H1 (cell line): ENCODE results near the gene BRCA1. TPM values are rescaled to one million over a fixed set of nuclear protein-coding genes. Genes with fewer than 3 reads are reported as not detected.

Experiments used
- CBX5 ChIP-seq: fragments of 300-800, 300-1000 bp; sonication (generic); IDR thresholded peaks from 2 replicates; pipeline ENCODE4 v1.7.1; 2016; ENCODE audit warnings: antibody characterized with exemption, low read length, low read depth
- RBBP5 ChIP-seq: IDR thresholded peaks from 2 replicates; pipeline ENCODE4 v1.7.1; 2012; ENCODE audit warnings: low read depth, mild to moderate bottlenecking, inconsistent platforms, low read length, moderate library complexity, borderline replicate concordance
- SAP30 ChIP-seq: fragments of 300-600 bp; sonication (generic); IDR thresholded peaks from 2 replicates; pipeline ENCODE4 v1.7.1; 2012; ENCODE audit warnings: low read length, moderate library complexity, mild to moderate bottlenecking, inconsistent platforms; ENCODE audit not compliant: insufficient read depth, insufficient replicate concordance
- polyA plus RNA-seq, 7 experiments: library from polyadenylated mRNA; depleted of rRNA in 3 of 7; stranded (reverse) in 5 of 7; unstranded in 2 of 7; fragments of >200 nt in 5 of 7; fragments of 200-250 nt in 2 of 7; gene quantifications; 1 replicate in 5 of 7; 2 replicates in 1 of 7; 4 replicates in 1 of 7; pipeline versions ENCODE4 v1.2.1 to v1.2.3, GENCODE V29; 2011 to 2013; ENCODE audit warnings: missing spikeins in 2 of 7, mixed read lengths in 2 of 7
- total RNA-seq: library from RNA; stranded (reverse); fragmentation: NEBNext Ultra II Directional; extraction: Animal tissue kit (Norgen Biotek cat#: 25700); gene quantifications from 2 replicates; pipeline ENCODE4 v1.2.1, GENCODE V29; 2021
- TF ChIP-seq, protein P1 (sequence below): fragments of 300-600 bp; sonication (generic); IDR thresholded peaks from 2 replicates; pipeline ENCODE4 v1.7.1; 2012; ENCODE audit warnings: low read length, moderate library complexity, mild to moderate bottlenecking, inconsistent platforms; ENCODE audit not compliant: insufficient replicate concordance

BRCA1 gene
- total and polyA plus RNA-seq, 2 of the 8 experiments (the other 6 are each of a cell fraction or from before 2014, with no cell fraction given) = 30.7 to 39.2 TPM

DNA sequence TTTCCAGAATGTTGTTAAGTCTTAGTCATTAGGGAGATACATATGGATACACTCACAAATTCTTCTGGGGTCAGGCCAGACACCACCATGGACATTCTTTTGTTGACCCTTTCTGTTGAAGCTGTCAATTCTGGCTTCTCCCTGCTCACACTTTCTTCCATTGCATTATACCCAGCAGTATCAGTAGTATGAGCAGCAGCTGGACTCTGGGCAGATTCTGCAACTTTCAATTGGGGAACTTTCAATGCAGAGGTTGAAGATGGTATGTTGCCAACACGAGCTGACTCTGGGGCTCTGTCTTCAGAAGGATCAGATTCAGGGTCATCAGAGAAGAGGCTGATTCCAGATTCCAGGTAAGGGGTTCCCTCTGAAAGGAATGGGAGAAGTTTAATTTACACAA is 54.3 kb downstream of the BRCA1 start (continued):
- TF ChIP-seq, protein P1, sequence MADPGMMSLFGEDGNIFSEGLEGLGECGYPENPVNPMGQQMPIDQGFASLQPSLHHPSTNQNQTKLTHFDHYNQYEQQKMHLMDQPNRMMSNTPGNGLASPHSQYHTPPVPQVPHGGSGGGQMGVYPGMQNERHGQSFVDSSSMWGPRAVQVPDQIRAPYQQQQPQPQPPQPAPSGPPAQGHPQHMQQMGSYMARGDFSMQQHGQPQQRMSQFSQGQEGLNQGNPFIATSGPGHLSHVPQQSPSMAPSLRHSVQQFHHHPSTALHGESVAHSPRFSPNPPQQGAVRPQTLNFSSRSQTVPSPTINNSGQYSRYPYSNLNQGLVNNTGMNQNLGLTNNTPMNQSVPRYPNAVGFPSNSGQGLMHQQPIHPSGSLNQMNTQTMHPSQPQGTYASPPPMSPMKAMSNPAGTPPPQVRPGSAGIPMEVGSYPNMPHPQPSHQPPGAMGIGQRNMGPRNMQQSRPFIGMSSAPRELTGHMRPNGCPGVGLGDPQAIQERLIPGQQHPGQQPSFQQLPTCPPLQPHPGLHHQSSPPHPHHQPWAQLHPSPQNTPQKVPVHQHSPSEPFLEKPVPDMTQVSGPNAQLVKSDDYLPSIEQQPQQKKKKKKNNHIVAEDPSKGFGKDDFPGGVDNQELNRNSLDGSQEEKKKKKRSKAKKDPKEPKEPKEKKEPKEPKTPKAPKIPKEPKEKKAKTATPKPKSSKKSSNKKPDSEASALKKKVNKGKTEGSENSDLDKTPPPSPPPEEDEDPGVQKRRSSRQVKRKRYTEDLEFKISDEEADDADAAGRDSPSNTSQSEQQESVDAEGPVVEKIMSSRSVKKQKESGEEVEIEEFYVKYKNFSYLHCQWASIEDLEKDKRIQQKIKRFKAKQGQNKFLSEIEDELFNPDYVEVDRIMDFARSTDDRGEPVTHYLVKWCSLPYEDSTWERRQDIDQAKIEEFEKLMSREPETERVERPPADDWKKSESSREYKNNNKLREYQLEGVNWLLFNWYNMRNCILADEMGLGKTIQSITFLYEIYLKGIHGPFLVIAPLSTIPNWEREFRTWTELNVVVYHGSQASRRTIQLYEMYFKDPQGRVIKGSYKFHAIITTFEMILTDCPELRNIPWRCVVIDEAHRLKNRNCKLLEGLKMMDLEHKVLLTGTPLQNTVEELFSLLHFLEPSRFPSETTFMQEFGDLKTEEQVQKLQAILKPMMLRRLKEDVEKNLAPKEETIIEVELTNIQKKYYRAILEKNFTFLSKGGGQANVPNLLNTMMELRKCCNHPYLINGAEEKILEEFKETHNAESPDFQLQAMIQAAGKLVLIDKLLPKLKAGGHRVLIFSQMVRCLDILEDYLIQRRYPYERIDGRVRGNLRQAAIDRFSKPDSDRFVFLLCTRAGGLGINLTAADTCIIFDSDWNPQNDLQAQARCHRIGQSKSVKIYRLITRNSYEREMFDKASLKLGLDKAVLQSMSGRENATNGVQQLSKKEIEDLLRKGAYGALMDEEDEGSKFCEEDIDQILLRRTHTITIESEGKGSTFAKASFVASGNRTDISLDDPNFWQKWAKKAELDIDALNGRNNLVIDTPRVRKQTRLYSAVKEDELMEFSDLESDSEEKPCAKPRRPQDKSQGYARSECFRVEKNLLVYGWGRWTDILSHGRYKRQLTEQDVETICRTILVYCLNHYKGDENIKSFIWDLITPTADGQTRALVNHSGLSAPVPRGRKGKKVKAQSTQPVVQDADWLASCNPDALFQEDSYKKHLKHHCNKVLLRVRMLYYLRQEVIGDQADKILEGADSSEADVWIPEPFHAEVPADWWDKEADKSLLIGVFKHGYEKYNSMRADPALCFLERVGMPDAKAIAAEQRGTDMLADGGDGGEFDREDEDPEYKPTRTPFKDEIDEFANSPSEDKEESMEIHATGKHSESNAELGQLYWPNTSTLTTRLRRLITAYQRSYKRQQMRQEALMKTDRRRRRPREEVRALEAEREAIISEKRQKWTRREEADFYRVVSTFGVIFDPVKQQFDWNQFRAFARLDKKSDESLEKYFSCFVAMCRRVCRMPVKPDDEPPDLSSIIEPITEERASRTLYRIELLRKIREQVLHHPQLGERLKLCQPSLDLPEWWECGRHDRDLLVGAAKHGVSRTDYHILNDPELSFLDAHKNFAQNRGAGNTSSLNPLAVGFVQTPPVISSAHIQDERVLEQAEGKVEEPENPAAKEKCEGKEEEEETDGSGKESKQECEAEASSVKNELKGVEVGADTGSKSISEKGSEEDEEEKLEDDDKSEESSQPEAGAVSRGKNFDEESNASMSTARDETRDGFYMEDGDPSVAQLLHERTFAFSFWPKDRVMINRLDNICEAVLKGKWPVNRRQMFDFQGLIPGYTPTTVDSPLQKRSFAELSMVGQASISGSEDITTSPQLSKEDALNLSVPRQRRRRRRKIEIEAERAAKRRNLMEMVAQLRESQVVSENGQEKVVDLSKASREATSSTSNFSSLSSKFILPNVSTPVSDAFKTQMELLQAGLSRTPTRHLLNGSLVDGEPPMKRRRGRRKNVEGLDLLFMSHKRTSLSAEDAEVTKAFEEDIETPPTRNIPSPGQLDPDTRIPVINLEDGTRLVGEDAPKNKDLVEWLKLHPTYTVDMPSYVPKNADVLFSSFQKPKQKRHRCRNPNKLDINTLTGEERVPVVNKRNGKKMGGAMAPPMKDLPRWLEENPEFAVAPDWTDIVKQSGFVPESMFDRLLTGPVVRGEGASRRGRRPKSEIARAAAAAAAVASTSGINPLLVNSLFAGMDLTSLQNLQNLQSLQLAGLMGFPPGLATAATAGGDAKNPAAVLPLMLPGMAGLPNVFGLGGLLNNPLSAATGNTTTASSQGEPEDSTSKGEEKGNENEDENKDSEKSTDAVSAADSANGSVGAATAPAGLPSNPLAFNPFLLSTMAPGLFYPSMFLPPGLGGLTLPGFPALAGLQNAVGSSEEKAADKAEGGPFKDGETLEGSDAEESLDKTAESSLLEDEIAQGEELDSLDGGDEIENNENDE = no peak
- no peak for TF ChIP-seq RBBP5
- TF ChIP-seq CBX5 = no peak
- no peak for TF ChIP-seq SAP30
